Endothelial cell (in vitro differentiated cells): ENCODE measurements around the gene TMEM121. TPM values are rescaled to one million over a fixed set of nuclear protein-coding genes. Genes with fewer than 3 reads are reported as not detected.
A peak's percentile ranks its signal among the peaks of the same experiment; 100 is the strongest.

ENCODE experiments used
- DNase-seq: peaks from one replicate; pipeline ENCODE4 v3.0.0; 2021; ENCODE audit warnings: low spot score
- H3K27ac Mint-ChIP-seq: one replicate; pipeline ENCODE4 v1.8.0; 2021; ENCODE audit warnings: mixed read lengths, inconsistent platforms; ENCODE audit not compliant: unreplicated experiment
- H3K27me3 Mint-ChIP-seq: one replicate; pipeline ENCODE4 v1.8.0; 2021; ENCODE audit warnings: mild to moderate bottlenecking, moderate library complexity, mixed read lengths, inconsistent platforms; ENCODE audit not compliant: unreplicated experiment
- H3K36me3 Mint-ChIP-seq: one replicate; pipeline ENCODE4 v1.8.0; 2021; ENCODE audit warnings: mild to moderate bottlenecking, low read depth, mixed read lengths, inconsistent platforms; ENCODE audit not compliant: unreplicated experiment
- H3K4me1 Mint-ChIP-seq: one replicate; pipeline ENCODE4 v1.8.0; 2021; ENCODE audit warnings: mild to moderate bottlenecking, mixed read lengths, inconsistent platforms; ENCODE audit not compliant: unreplicated experiment
- H3K4me3 Mint-ChIP-seq: one replicate; pipeline ENCODE4 v1.8.0; 2021; ENCODE audit warnings: mild to moderate bottlenecking, mixed read lengths, inconsistent platforms; ENCODE audit not compliant: unreplicated experiment
- H3K9me3 Mint-ChIP-seq: one replicate; pipeline ENCODE4 v1.8.0; 2021; ENCODE audit warnings: mixed read lengths, inconsistent platforms; ENCODE audit not compliant: unreplicated experiment
- total RNA-seq: library from RNA; stranded (reverse); fragmentation: NEBNext Ultra II Directional; extraction: Animal tissue kit (Norgen Biotek cat#: 25700); gene quantifications from one replicate; pipeline ENCODE4 v1.2.1, GENCODE V29; 2021; ENCODE audit not compliant: unreplicated experiment
- TF ChIP-seq, protein P1 (sequence below): fragments of 200-600 bp; sonication (generic); IDR thresholded peaks from one replicate; pipeline ENCODE4 v1.5.0; 2021; ENCODE audit warnings: antibody characterized with exemption; ENCODE audit not compliant: unreplicated experiment

The TMEM121 gene
- total RNA-seq, 1 donor from 2014 or later, result 1.6 TPM

DNA sequence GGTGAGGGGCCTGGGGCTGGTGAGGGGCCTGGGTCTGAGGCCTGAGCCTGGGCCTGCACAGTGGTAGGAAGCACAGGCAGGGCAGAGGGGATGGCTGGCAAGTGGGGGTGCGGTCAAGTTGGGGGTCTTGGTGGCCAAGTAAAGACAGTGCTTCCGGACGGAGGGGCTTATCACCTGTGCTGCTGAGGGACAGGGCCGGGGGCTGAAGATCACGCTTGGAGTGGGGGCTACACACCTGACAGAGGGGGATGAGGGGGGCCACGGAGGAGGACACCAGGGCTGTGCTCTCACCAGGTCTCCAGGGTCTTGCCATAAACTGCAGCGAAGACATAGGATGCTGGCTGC, 23.1 kb upstream of the TMEM121 start:
- Mint-ChIP-seq H3K27ac (no peak overlapping the region), H3K4me3 (no peak overlapping the region), H3K27me3 (peaks cover 11% of the 10 kb centered on the region), H3K9me3 (no peaks in the 10 kb centered on the region), H3K4me1 (no peaks in the 10 kb centered on the region), H3K36me3 (no peaks in the 10 kb centered on the region)
- DNase-seq, result no peak
- TF ChIP-seq, protein P1, sequence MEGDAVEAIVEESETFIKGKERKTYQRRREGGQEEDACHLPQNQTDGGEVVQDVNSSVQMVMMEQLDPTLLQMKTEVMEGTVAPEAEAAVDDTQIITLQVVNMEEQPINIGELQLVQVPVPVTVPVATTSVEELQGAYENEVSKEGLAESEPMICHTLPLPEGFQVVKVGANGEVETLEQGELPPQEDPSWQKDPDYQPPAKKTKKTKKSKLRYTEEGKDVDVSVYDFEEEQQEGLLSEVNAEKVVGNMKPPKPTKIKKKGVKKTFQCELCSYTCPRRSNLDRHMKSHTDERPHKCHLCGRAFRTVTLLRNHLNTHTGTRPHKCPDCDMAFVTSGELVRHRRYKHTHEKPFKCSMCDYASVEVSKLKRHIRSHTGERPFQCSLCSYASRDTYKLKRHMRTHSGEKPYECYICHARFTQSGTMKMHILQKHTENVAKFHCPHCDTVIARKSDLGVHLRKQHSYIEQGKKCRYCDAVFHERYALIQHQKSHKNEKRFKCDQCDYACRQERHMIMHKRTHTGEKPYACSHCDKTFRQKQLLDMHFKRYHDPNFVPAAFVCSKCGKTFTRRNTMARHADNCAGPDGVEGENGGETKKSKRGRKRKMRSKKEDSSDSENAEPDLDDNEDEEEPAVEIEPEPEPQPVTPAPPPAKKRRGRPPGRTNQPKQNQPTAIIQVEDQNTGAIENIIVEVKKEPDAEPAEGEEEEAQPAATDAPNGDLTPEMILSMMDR, result no peak

DNA sequence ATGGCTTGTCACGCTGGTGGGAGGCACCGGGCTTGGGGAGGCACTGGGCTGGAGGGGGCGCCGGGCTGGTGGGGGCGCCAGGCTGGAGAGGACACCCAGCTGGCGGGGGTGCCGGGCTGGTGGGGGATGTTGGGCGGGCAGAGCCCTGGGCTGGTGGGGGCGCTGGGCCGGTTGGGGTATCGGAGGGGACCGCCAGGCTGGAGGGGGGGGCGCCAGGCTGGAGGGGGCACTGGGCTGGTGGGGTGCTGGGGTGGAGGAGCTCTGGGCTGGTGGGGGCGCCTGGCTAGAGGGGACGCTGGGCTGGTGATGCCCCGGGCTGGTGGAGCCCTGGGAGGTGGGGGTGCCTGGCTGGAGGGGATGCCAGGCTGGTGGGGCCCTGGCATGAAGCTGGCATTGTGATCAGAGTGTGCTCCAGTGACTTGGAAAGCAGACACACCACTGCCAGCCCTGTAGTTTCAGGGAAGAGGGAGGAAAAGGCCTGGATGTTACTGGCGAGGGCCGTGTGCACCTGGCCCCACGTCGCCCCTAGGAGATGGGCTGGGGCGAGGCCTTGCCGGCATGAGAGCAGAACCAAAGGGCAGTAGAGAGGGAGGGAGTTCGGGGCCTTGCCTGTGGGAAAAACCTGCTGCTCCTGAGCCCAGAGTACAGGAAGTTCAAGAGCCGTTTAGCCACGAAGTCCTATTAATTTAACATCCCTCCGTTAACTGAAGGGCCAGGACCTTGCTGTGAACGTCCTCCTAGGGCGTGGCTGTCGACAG, 22.3 kb upstream of the TMEM121 start:
- TF ChIP-seq, protein P1, result no peak
- DNase-seq, result no peak
- peak overlapping the region; percentile 49 for H3K27ac Mint-ChIP-seq
- no peaks in the 10 kb centered on the region for H3K9me3 Mint-ChIP-seq
- peaks cover 12% of the 10 kb centered on the region for H3K27me3 Mint-ChIP-seq
- H3K4me1 Mint-ChIP-seq, result no peaks in the 10 kb centered on the region
- no peak overlapping the region for H3K4me3 Mint-ChIP-seq
- H3K36me3 Mint-ChIP-seq, result no peaks in the 10 kb centered on the region

DNA sequence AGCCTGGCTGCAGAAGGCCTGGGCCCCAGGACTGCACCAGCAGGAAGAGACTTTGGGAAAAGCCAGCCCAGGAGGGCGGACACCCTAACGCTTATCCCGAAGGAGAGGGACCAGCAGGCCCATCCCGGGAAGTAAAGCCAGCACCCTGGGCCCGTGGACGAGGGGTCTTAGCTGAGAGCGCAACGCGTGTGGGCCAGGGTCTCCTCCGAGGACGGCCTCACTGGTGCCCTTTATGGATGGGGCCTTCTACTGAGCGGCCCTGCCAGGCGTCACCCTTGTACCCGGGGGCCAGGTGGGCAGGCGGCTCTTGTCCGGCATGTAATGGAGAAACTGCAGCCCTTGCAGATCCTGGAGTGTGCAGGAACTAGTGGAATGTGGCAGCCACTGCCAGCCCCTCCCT, 21.3 kb upstream of the TMEM121 start:
- Mint-ChIP-seq H3K4me1 (no peaks in the 10 kb centered on the region), H3K4me3 (no peak overlapping the region), H3K27me3 (peaks cover 12% of the 10 kb centered on the region), H3K27ac (no peak overlapping the region), H3K9me3 (no peaks in the 10 kb centered on the region), H3K36me3 (no peaks in the 10 kb centered on the region)
- DNase-seq, result no peak
- TF ChIP-seq, protein P1, result no peak

DNA sequence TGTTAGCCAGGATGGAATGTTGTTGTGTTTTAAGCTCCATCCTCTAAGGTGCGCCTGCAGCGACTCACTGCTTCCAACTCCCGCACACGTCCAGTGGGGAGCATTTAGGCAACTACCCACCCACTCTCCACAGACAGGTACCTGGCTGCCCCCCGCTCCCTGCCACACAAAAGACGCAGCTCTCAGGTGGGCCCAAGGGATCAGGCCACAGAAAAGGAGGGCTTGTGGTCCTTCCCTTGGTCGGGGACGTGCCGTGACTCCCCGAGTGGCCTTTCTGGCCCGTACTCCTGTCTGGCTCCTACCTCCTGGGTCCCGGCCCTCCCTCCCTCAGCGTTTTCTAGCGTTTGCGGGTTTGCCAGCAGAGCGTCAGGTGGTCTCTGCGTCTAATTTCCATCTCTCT, 19.1 kb upstream of the TMEM121 start:
- H3K9me3 Mint-ChIP-seq, result no peaks in the 10 kb centered on the region
- TF ChIP-seq, protein P1, result no peak
- no peak overlapping the region for H3K27ac Mint-ChIP-seq
- H3K27me3 Mint-ChIP-seq, result peaks cover 11% of the 10 kb centered on the region
- no peaks in the 10 kb centered on the region for H3K36me3 Mint-ChIP-seq
- DNase-seq, result no peak
- H3K4me1 Mint-ChIP-seq, result no peaks in the 10 kb centered on the region
- no peak overlapping the region for H3K4me3 Mint-ChIP-seq

DNA sequence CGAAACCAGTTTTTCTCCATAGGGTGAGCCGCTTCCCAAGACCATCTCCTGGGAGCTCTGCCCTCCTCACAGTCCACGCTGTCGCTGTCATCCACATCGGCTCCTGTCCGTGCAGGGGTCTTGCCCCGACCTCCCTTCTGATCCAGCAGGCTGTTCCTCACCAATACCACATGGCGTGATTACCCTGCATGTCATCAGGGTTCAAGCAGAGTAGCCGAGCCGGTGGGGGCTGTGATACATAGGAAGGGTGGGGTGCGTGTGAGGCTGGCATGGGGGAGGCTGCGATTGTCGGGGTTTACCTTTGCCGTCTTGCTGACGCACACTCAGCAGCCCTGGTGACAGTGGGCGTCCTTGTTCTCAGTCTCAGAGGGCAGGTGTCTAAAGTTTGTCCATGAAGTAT, 18.3 kb upstream of the TMEM121 start:
- Mint-ChIP-seq H3K27ac (no peak overlapping the region), H3K27me3 (peaks cover 7% of the 10 kb centered on the region), H3K4me3 (no peak overlapping the region), H3K36me3 (no peaks in the 10 kb centered on the region), H3K4me1 (no peaks in the 10 kb centered on the region), H3K9me3 (no peaks in the 10 kb centered on the region)
- no peak for DNase-seq
- TF ChIP-seq, protein P1, result no peak
